Measurements from ENCODE around the gene CAPZA1.
"Not testable (repeated sequence)": the region's sequence is repeated elsewhere in the genome, so short reads cannot be mapped to it uniquely, and the experiment has no call there.

GRCh38 chr1:112624493-112624892 is 4.9 kb downstream of the CAPZA1 start:
- TF ChIP-seq MAX (IDR thresholded peaks at IDR 0.05); CTCF (IDR thresholded peaks at IDR 0.05 in 2 of 3, conservative IDR thresholded peaks at IDR 0.05 in 1 of 3; ENCODE audit: borderline replicate concordance in 1 of 3, insufficient read depth in 1 of 3, low read depth in 2 of 3, low read length in 2 of 3); POLR2AphosphoS5 (IDR thresholded peaks at IDR 0.05; ENCODE audit: low read depth, low read length): not testable (repeated sequence)
